Measurements from ENCODE around the gene UBC.
"Not testable (repeated sequence)": the region's sequence is repeated elsewhere in the genome, so short reads cannot be mapped to it uniquely, and the experiment has no call there.

The UBC gene

GRCh38 chr12:124916374-124917134 is 2.1 kb upstream of the UBC start:
- no peak for DNase-seq (ENCODE audit: low read depth in 3 of 3, low spot score in 1 of 3)

DNA sequence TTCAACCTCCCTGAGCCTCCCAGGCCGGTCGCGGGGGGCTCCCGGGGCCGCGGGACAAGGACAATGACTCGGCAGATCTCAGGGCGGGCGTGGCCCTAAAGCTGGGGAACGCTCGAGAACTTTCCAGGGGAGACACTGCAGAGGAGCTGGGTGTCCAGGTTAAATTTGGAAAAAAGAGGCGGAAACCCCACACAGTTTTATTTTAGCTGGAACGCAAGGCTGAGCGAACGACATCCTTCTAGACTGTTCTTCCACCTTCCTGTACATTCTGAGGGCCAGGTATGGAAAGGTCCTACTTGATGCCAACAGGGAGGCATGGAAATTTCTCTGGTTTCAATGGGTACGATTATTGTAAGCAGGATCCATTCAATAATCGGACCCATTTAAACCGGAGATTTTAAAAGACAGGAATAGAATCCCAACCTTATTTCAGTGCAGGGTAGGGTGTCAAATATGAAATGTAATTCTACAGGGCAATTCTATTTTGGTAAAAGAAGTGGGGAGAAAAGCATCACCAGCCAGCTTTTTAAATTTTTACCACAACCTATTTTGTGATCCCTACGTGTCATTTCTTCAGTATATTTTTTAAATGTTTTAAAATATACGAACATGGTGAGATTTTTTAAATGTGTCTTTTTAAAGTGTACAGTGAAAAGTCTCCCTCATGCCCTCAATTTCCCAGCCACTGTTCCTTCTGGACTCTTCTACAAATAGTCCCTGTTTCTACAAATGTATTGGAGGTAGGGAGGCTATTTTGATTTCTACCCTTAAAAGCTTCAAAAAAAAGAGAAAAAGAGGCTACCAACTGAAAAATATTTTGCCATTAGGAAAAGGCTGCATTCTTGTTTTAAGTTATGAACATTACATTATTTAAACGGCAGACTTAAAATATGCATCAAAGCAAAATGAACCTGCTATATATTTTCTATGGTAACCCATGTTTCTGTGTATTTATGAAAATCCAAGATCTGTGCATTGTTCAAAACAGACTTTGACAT is 1.1 kb upstream of the UBC start:
- no peak for DNase-seq (ENCODE audit: low read depth in 3 of 3, low spot score in 1 of 3)

DNA sequence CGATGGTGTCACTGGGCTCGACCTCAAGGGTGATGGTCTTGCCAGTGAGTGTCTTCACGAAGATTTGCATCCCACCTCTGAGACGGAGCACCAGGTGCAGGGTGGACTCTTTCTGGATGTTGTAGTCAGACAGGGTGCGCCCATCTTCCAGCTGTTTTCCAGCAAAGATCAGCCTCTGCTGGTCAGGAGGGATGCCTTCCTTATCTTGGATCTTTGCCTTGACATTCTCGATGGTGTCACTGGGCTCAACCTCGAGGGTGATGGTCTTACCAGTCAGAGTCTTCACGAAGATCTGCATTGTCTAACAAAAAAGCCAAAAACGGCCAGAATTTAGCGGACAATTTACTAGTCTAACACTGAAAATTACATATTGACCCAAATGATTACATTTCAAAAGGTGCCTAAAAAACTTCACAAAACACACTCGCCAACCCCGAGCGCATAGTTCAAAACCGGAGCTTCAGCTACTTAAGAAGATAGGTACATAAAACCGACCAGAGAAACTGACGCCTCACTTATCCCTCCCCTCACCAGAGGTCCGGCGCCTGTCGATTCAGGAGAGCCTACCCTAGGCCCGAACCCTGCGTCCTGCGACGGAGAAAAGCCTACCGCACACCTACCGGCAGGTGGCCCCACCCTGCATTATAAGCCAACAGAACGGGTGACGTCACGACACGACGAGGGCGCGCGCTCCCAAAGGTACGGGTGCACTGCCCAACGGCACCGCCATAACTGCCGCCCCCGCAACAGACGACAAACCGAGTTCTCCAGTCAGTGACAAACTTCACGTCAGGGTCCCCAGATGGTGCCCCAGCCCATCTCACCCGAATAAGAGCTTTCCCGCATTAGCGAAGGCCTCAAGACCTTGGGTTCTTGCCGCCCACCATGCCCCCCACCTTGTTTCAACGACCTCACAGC is 717 bp downstream of the UBC start:
- peak; percentile 78 to 87 (median 85) for DNase-seq (ENCODE audit: low read depth in 3 of 3, low spot score in 1 of 3)

GRCh38 chr12:124912529-124913287 is 1.7 kb downstream of the UBC start:
- DNase-seq (ENCODE audit: low read depth in 3 of 3, low spot score in 1 of 3): not testable (repeated sequence)

GRCh38 chr12:124911521-124911920 is 2.9 kb downstream of the UBC start:
- not testable (repeated sequence) for DNase-seq (ENCODE audit: low read depth in 3 of 3, low spot score in 1 of 3)

DNA sequence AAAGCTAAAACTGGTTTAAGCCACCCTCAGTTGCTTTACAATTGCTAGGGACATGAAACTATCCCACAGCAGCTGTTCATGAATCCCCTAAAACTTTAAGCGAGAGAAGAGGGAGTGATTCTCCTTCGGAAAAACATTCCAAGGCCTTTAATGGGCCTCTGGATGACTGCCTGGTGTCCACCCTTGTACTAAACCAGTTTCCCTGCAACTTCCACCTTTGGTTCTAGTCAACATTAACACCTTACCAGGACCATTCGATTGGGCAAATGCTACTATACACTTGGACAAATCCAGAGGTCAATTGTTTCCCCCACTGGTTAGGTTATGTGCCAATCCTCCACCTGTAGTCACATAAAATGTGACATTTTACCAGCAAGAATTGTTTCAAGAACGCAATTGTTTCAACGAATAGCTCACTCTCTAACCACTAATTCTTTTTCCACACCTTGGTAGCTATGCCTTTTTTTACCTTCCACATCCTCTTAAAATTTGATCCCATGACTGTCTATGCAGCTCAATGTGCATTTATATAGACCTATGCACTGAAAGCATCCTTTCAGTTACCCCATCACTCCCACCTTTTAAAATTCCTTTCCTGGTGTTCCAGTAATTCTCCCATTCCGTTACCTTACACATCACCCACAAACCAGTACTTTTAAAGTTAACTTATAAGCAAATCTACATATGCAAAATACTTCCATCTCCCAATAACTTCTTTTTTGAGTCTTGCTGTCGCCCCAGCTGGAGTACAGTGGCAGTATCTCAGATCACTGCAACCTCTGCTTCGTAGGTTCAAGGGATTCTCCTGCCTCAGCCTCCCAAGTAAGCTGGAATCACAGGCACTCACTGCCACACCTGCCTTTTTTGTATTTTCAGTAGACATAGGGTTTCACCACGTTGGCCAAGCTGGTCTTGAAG is 3.6 kb downstream of the UBC start:
- DNase-seq (ENCODE audit: low read depth in 3 of 3, low spot score in 1 of 3): no peak

- DNase-seq (ENCODE audit: low read depth in 3 of 3, low spot score in 1 of 3): no peak
Measured at GRCh38 chr12:124909831-124910560, 4.5 kb downstream of the UBC start.

DNA sequence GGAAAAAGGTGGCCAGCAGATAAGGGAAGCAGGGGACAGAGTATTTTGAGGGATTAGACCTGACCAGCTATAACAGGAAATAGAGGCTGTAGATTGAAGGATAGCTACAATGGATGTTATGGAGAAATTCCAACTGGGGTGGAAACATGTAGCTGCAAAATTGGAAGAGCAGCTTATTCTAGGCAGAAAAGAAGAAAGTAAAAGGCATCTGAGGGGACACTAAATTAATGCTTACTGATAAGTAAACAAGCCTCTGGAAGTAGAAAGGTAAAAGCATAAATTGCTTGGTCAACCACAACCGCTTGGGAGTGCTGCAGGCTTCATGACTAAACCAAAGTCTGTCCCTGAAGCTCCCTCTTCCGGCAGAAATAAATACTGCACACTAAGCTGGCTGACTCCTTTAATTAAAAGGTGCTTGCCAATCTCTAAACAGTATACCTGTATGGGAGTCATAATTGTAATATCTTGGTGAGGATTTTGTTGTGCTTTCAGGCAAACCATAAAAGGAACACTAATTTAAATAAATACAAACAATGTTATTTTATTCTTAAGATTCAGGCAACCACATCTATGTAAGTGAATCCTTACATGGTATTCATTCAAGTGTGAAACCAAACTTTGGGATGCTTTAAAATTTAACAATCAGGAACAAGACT is 7.7 kb downstream of the UBC start:
- DNase-seq (ENCODE audit: low read depth in 3 of 3, low spot score in 1 of 3): peak; percentile 56 to 79 (median 75)

DNA sequence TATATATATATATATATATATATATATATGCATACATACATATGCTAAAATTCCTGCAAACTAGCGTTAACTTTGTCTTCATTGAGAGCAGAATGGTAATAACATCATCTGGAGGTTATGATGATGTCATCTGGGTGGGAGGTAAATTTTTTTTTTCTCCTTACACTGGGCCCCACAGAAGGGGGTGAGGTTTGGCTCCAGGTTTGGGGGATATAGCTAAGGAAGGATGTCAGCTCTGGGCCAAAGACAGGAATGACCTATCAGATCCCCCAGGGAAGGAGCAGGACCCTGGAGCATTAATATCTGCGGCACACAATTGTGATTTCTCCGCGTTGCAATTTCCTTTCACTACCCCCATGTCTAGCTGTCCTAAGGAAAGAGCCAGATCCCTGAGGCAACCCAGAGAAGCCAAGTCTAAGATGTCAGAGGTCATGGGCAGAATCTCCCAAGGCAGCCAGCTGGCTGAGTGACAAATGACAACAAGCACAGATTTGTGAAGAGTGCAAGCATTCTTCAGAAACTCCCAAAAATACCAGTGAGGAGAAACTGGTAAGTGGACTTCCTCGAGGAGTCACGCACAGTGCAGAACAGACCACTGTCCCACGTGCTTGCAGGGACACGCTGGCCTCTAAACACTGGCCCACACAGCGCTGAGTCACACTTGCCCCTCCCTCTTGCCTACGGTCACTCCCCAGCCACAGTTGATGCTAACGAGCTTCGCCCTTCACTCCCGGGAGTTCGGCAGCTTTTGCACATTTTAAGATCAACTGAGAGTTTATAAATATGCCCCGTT is 9.9 kb downstream of the UBC start:
- no peak for DNase-seq (ENCODE audit: low read depth in 3 of 3, low spot score in 1 of 3)

DNA sequence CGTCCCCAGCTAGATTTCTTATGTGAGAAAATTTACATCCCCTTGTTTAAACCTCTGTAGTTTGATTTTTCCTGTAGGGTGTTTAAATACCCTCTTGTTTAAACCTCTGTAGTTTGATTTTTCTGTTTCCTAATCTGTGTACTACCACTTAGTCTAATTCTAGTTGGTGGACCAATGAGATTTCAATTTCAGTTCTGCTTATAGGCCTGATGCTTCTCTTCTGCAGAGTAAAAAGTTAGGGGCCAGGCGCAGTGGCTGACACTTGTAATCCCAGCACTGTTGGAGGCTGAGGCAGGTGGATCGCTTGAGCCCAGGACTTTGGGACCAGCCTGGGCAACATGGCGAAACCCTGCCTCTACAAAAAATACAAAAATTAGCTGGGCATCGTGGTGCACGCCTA is 11.5 kb downstream of the UBC start:
- DNase-seq (ENCODE audit: low read depth in 3 of 3, low spot score in 1 of 3): no peak

GRCh38 chr12:124901003-124901402 is 13.4 kb downstream of the UBC start:
- DNase-seq (ENCODE audit: low read depth in 3 of 3, low spot score in 1 of 3): no peak

DNA sequence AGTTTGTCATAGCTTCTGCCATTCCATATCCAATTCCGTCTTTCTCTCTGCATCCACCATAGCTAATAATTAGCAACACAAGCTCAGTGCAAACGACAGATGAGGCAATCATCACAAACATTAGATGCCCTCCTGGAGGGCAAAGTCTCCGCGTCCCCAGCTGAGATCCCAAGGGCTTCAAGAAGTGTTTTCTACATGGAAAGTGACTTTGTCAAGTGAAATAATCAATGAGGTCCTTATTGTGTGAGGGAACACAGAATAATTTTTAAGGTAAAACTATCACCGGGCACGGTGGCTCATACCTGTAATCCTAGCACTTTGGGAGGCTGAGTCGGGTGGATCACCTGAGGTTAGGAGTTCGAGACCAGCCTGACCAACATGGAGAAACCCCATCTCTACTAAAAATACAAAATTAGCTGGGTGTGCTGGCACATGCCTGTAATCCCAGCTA is 14.1 kb downstream of the UBC start:
- DNase-seq (ENCODE audit: low read depth in 3 of 3, low spot score in 1 of 3): not testable (repeated sequence)

DNA sequence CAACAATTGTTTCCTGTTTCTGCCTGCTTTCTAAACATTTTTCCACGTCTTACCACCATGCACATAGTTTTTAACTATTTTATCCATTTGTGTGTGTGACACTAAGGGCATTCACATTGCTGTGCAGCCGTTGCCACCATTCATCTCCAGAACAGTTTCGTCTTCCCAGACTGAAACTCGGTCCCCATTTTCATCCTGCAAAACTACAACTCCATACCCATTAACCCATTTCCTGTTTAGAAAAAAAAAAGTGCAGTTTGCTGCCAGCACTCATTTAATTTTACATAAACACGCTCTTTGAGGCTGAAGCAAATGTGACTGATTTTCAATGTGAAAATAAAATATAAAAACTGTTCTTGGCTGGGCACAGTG is 15.5 kb downstream of the UBC start:
- no peak for DNase-seq (ENCODE audit: low read depth in 3 of 3, low spot score in 1 of 3)

DNA sequence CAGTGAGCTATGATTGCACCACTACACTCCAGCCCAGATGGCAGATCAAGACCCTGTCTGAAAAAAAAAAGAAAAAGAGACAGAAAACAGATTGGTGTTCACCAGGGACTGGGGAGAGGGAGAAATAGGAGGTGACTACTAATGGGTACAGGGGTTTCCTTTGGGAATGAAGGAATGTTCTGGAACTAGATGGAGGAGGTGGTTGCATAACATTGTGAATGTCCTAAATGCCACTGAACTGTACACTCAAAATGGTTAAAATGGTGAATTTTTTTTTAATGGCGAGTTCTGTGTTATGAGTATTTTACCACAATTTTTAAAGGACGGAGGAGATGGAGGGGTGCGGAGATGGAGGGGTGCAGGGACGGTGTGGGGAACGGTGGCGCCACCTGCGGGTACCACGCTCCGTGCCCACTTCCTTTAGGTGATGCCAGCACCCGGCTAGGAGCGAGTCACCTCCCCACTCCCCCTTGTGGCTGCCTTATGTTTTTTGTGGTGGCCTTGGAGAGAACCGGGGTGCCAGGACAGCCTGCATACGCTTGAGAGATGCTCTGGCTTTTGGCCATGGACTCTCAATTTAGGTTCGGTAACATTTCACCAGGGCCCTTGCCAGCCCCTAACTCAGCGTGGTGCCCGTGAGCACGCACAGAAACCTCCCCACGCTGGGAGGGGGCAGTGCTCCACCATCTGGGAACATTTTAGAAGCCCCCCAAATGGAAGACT is 16.1 kb downstream of the UBC start:
- peak; percentile 25 to 38 (median 34) for DNase-seq (ENCODE audit: low read depth in 3 of 3, low spot score in 1 of 3)

- no peak for DNase-seq (ENCODE audit: low read depth in 3 of 3, low spot score in 1 of 3)
Measured at GRCh38 chr12:124896461-124896860, 18.0 kb downstream of the UBC start.

GRCh38 chr12:124893792-124894516 is 20.5 kb downstream of the UBC start:
- no peak for DNase-seq (ENCODE audit: low read depth in 3 of 3, low spot score in 1 of 3)

All from stimulated activated CD4-positive, alpha-beta T cell treated with anti-CD3 and anti-CD28 coated beads, TNF-alpha, amount 100 ng/mL, for 1 hour (primary cell).